Activated naive CD8-positive, alpha-beta T cell treated with anti-CD3 and anti-CD28 coated beads for 36 hours (primary cell): Measurements from ENCODE around the gene LRRC2. TPM values are rescaled to one million over a fixed set of nuclear protein-coding genes. Genes with fewer than 3 reads are reported as not detected.
A peak's percentile ranks its signal among the peaks of the same experiment; 100 is the strongest.
"Not testable (repeated sequence)": the region's sequence is repeated elsewhere in the genome, so short reads cannot be mapped to it uniquely, and the experiment has no call there.

ENCODE experiments used
- DNase-seq: peaks from one replicate; pipeline ENCODE4 v3.0.0; 2021
- H3K27ac Mint-ChIP-seq: one replicate; pipeline ENCODE4 v1.8.0; 2022; ENCODE audit warnings: mild to moderate bottlenecking, moderate library complexity, mixed read lengths
- H3K27me3 Mint-ChIP-seq: one replicate; pipeline ENCODE4 v1.8.0; 2022; ENCODE audit warnings: mild to moderate bottlenecking, mixed read lengths
- H3K36me3 Mint-ChIP-seq: one replicate; pipeline ENCODE4 v1.8.0; 2021; ENCODE audit warnings: mild to moderate bottlenecking, mixed read lengths
- H3K4me1 Mint-ChIP-seq: one replicate; pipeline ENCODE4 v1.8.0; 2021; ENCODE audit warnings: mixed read lengths
- H3K4me3 Mint-ChIP-seq: one replicate; pipeline ENCODE4 v1.8.0; 2022; ENCODE audit warnings: mild to moderate bottlenecking, moderate library complexity, mixed read lengths
- H3K9me3 Mint-ChIP-seq: one replicate; pipeline ENCODE4 v1.8.0; 2022; ENCODE audit warnings: mixed read lengths
- total RNA-seq, 2 experiments: library from RNA; stranded (reverse); gene quantifications; one replicate each; pipeline ENCODE4 v1.2.3, GENCODE V29; 2021

LRRC2 gene
- total RNA-seq, 2 experiments from 2014 or later: not detected

DNA sequence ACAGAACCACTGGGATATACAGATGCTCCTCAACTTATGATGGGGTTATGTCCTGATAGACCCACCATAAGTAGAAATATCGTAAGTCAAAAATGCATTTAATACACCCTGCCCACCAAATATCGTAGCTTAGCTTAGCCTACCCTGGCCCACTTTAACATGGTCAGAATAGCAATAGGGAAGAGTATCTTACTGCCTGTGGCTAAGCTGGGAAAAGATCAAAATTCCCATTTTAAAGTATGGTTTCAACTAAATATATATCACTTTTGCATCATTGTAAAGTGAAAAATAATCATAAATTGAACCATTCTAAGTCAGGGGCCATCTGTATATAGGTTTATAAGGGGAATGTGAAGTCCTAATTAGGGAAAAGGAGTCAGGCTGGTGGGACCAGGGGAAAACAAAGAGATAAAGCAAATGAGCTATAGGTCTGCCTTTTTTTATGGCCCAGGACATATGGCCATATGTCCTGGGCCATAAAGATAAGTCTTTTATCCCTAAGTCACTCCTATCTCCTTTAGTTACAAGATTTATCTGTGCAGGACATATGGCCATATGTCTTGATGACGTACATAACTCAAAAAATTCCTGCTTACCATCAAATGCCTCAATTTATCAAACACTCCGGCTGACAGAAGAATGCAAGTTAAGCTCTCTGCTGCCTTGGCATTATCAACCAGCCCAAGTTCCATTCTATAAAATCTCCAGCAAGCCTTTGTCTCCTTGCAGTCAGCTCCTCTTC is 57.1 kb downstream of the LRRC2 start:
- H3K4me1 Mint-ChIP-seq: peaks cover 11% of the 10 kb centered on the region
- H3K27me3 Mint-ChIP-seq: no peaks in the 10 kb centered on the region
- peaks cover 6% of the 10 kb centered on the region for H3K9me3 Mint-ChIP-seq
- no peak overlapping the region for H3K4me3 Mint-ChIP-seq
- peaks cover 3% of the 10 kb centered on the region for H3K36me3 Mint-ChIP-seq
- H3K27ac Mint-ChIP-seq: no peak overlapping the region
- no peak for DNase-seq

DNA sequence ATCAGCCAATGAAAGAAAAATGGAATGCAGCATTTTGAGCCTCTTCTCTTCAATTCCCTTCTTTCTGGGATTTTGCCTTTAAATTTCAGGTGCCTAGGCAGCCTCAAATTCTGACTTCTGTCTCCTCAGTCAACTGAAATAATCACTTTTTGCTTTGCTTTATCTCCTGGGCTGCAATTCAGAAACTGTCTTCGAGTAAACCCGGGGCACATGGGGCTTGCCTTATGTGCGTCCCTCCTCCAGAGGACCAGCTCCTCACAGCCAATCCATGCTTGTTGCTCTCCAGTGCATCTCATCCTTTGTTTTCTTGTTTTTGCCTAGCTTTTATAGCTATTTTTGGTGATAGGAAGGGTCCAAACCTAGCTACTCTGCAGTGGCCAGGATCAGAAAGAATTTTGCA is 59.6 kb downstream of the LRRC2 start:
- H3K36me3 Mint-ChIP-seq: peaks cover 5% of the 10 kb centered on the region

DNA sequence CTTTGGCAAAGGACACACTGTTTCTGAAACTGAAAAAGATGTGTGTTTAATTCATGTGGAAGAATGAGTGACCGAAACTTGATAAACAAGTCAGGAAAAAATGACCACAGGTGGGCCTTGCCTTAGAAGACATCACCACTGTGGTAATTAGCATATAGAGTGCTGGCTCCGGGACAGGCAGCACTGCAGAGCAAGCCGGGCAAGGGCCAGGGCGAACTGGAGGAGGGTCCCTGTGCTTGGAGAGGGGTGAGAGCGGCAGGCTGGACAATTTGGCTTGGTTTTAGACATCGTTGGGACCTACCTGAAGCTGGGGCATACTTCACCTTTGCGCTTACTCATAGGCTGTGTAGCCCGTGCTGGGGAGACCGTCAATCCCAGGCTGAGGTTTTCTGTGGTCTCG is 60.1 kb downstream of the LRRC2 start:
- Mint-ChIP-seq H3K27me3 (no peaks in the 10 kb centered on the region), H3K4me1 (peaks cover 9% of the 10 kb centered on the region), H3K4me3 (no peak overlapping the region), H3K27ac (no peak overlapping the region), H3K9me3 (peaks cover 6% of the 10 kb centered on the region), H3K36me3 (peaks cover 5% of the 10 kb centered on the region)
- DNase-seq: no peak

More for the DNA sequence above, 59.6 kb downstream of the LRRC2 start:
- H3K9me3 Mint-ChIP-seq: peaks cover 6% of the 10 kb centered on the region
- H3K4me3 Mint-ChIP-seq: no peak overlapping the region
- no peaks in the 10 kb centered on the region for H3K27me3 Mint-ChIP-seq
- no peak overlapping the region for H3K27ac Mint-ChIP-seq
- peaks cover 11% of the 10 kb centered on the region for H3K4me1 Mint-ChIP-seq
- DNase-seq: no peak

DNA sequence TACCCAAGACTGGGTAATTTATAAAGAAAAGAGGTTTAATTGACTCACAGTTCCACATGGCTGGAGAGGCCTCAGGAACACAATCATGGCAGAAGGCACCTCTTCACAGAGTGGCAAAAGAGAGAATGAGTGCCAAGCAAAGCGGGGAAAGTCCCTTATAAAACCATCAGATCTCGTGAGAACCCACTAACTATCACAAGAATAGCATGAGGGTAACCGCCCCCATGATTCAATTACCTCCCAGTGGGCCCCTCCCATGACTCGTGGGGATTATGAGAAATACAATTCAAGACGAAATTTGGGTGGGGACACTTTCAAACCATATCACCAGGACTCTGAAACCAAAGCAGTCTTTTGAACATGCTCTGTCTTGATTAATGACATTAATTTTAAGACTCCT is 61.3 kb downstream of the LRRC2 start:
- peaks cover 5% of the 10 kb centered on the region for H3K36me3 Mint-ChIP-seq
- no peak overlapping the region for H3K27ac Mint-ChIP-seq
- peak; percentile 26 for DNase-seq
- H3K4me1 Mint-ChIP-seq: peaks cover 11% of the 10 kb centered on the region
- no peaks in the 10 kb centered on the region for H3K27me3 Mint-ChIP-seq
- peaks cover 6% of the 10 kb centered on the region for H3K9me3 Mint-ChIP-seq
- H3K4me3 Mint-ChIP-seq: no peak overlapping the region

DNA sequence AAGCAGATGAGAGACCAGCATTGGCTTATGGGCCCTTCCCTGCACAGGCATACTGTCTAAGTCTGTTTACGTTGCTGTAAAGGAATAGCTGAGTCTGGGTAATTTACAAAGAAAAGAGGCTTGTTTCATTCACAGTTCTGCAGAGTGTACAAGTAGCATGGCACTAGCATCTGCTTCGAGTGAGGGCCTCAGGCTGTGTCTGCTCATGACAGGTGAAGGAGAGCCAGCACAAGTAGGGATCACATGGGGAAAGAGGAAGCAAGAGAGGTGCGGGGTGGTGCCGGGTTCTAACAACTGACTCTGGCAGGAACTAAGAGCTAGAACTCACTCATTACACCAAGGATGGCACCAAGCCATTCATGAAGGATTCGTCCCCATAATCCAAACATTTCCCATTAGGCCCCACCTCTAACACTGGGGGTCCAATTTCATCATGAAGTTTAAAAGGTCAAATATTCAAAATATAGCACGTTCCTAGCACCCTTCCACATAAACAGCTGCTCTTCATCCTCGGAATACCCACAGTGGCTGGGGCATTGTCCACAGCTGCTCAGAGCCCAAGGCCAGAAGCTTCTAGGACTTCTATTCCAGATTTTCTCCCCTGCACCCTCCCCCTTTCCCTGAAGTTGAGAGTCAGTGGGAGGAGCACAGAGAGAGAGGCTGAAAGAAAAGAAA is 62.8 kb downstream of the LRRC2 start:
- H3K4me3 Mint-ChIP-seq: no peak overlapping the region
- H3K27ac Mint-ChIP-seq: no peak overlapping the region
- peaks cover 5% of the 10 kb centered on the region for H3K36me3 Mint-ChIP-seq
- DNase-seq: no peak
- H3K9me3 Mint-ChIP-seq: peaks cover 6% of the 10 kb centered on the region
- no peaks in the 10 kb centered on the region for H3K27me3 Mint-ChIP-seq
- H3K4me1 Mint-ChIP-seq: peaks cover 11% of the 10 kb centered on the region

DNA sequence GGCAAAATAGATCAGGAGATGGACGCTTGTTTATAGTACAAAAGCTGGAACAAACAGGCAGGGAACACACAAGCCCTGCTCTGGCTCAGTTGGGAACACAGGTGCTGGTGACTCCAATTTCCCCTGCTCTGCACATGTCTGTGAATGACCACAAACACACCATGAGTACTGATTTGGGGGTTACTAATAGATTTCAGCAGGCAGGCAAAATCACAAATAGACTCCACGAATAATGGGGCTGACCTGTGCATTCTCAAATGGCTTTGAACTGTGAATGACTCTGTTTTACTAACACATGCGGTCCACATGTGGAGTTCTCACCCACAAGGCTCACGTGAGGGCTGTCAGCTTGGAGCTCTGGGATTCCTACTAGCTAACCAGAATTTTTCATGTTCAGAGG is 64.4 kb downstream of the LRRC2 start:
- H3K4me3 Mint-ChIP-seq: no peak overlapping the region
- DNase-seq: no peak
- H3K4me1 Mint-ChIP-seq: peaks cover 11% of the 10 kb centered on the region
- no peaks in the 10 kb centered on the region for H3K27me3 Mint-ChIP-seq
- H3K9me3 Mint-ChIP-seq: peaks cover 6% of the 10 kb centered on the region
- no peak overlapping the region for H3K27ac Mint-ChIP-seq
- H3K36me3 Mint-ChIP-seq: peaks cover 4% of the 10 kb centered on the region

DNA sequence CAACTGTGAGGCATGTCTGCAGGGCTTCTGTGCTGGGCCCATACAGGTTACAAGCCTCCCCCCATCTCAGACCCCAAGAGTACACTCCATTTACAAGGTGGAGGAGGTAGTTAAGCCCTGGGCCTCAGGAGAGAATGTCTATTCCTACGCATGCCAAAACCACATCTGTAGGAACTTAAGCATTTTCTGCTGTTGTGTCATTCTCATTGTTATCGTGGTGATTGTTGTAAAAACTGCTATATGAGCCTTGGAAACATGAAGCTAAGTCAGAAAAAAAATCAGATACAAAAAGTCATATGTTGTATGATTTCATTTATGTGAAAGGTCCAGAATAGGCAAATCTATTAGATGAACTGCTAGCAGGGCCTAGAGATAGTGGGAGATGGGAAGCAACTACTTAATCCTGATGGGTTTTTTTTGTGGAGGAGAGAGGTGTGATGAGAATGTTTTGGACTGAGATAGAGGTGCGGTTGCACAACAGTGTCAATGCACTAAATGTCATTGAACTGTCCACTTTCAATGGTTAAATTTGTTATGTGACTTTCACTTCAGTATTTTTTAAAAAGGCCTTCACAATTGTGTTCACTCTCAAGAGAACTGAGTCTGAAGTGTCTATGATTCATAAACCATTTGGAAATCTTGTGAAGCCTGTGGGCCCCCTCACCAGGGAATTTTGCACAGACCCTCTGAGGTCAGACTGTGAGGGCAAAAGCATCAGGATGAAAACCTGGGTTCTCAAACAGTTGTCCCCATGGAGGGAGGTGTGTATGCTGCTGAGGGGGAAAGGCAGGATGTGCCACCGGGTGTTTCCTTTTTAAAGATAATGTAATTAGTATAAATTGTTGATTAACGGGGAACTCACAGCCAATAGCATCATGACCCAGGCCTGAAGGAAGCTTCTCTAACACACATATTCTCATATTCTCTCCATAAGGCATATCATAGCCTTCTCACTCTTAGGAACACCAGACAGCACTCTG is 65.2 kb downstream of the LRRC2 start:
- Mint-ChIP-seq H3K9me3 (peaks cover 6% of the 10 kb centered on the region), H3K27ac (no peak overlapping the region), H3K36me3 (peaks cover 1% of the 10 kb centered on the region), H3K4me3 (no peak overlapping the region), H3K27me3 (no peaks in the 10 kb centered on the region), H3K4me1 (peaks cover 13% of the 10 kb centered on the region)
- DNase-seq: no peak

DNA sequence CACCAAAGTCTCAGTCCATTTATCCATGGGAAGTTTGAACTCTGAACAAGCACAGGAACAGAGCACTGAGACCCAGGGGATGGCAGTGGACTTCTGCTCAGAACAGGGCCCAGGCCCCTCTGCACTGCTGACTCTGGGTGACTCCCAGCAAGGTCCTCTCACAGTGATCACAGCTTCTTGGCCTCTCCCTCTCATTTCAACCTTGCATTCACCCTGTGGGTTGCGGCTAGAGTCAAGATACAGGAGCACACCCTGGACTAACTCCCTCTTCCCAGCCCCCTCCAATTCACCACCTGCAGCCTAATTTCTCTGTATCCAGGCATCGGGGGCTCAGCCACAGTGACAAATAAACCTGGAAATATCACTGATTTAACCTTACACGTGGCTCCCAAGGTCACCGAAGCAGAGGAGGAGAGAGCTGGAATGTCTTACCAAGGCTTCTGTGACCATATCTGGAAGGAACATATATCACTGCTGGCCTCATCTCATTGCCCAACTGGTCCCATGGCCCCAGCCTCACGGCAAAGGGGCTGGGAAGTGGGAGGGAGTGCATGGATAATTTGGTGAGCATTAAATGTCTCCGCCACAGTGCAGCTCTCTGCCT is 67.1 kb downstream of the LRRC2 start:
- Mint-ChIP-seq H3K4me1 (peaks cover 4% of the 10 kb centered on the region), H3K4me3 (no peak overlapping the region), H3K9me3 (no peaks in the 10 kb centered on the region), H3K27me3 (no peaks in the 10 kb centered on the region), H3K36me3 (peaks cover 1% of the 10 kb centered on the region), H3K27ac (no peak overlapping the region)
- no peak for DNase-seq

DNA sequence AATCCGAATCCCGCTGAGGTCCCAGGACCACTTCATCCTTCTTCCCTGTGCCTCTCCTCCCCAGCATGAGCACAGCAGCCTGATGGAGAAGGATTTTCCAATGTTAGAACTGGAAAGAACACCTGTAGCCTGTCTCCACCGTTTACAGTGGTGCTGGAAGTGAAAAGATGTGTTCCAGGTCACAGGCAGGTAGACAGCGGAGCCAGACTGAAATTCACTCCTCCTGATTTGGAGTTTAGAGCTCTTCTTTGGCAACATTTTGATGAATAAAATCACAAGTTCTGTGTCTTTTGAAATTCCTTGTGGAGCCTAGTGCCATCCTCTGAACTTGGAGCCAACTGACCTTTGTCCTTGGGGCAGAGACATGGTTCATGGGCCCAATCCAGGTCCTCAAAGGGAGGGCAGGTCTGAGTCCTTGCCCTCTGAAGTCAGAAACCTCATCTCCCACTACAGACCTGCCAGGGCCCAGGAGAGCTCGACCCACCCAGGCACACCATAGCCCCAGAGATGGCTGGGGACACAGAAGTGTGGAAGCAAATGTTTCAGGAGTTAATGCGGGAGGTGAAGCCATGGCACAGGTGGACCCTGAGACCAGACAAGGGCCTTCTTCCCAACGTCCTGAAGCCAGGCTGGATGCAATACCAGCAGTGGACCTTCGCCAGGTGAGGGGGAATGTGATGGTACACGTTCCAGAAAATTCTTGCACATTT is 68.4 kb downstream of the LRRC2 start, which contains the start of gene RTP3:
Gene RTP3, plus strand, starts transcription at position 421 of the 710 bp plus-strand sequence. Its CDS starts 87 bp downstream, at position 508.
- Mint-ChIP-seq H3K27ac (no peak within 1 kb of the TSS), H3K36me3 (no peaks in the 10 kb centered on the region), H3K9me3 (no peaks in the 10 kb centered on the region), H3K4me3 (no peak within 1 kb of the TSS), H3K4me1 (peaks cover 4% of the 10 kb centered on the region), H3K27me3 (no peaks in the 10 kb centered on the region)
- DNase-seq: no peak

DNA sequence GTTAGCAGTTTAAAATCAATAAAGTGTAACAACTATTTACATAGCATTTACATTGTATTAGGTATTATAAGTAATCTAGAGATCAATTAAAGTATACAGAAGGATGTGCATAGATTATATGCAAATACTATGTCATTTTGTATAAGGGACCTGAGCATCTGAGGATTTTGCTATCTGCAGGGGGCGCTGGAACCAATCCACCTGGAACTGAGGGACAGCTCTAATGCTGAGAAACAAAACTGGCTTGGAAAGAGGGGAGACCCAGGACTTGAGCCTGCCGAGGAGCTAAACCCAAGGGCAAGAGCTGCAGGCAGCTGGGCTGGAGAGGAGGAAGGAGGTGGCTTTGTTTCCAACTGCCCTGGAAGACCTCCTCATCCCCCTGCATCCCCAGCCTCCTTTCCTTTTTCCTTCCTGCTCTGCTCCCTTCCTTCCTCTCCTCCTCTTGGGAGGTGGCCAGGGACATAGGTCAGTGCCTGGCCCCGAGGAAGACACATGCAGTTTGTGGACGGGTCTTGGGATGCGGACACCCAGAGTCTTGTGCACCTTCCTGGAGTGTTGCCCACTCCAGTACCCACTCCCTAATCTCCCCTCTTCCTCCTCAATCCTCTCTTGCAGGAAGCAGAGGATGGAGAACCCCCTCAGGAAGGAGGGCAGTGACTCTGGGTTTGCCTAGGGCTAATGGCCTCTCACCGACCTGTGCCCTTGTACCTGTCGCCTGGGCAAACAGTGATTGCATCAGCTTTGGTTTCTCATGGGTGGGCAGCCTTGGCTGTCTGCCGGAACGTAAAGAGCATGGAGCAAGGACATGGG is 69.2 kb downstream of the LRRC2 start:
- Mint-ChIP-seq H3K27ac (no peak overlapping the region), H3K4me3 (no peak overlapping the region), H3K36me3 (no peaks in the 10 kb centered on the region), H3K27me3 (no peaks in the 10 kb centered on the region), H3K4me1 (peaks cover 4% of the 10 kb centered on the region), H3K9me3 (no peaks in the 10 kb centered on the region)
- peak; percentile 15 for DNase-seq

DNA sequence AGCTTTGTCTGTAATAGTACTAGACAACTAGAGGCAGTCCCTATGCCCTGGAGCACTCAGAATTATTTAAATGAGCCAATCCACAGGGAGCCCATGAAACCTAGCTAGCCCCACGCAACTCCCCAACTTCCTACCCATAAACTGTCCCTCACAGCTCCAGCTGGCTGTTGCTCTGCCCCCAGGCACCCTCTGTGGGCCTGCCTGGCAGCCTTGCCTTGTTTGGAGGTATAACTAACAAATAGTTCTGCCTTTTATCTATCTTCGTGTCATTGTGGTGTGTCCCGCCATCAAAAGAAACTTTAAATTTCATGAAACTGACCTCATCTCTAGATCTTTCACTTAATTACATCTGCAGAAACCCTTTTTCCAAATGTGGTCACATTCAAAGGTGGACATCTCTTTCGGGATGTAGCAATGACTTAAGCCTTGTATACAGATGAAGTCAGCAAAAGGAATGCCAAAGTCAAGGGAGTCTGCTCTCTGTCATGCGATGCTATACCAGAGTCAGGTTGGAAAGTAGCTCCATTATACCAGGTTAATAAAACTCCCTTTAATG is 70.1 kb downstream of the LRRC2 start:
- H3K36me3 Mint-ChIP-seq: no peaks in the 10 kb centered on the region
- H3K9me3 Mint-ChIP-seq: no peaks in the 10 kb centered on the region
- peaks cover 4% of the 10 kb centered on the region for H3K4me1 Mint-ChIP-seq
- no peak overlapping the region for H3K4me3 Mint-ChIP-seq
- no peak overlapping the region for H3K27ac Mint-ChIP-seq
- no peak for DNase-seq
- H3K27me3 Mint-ChIP-seq: no peaks in the 10 kb centered on the region

DNA sequence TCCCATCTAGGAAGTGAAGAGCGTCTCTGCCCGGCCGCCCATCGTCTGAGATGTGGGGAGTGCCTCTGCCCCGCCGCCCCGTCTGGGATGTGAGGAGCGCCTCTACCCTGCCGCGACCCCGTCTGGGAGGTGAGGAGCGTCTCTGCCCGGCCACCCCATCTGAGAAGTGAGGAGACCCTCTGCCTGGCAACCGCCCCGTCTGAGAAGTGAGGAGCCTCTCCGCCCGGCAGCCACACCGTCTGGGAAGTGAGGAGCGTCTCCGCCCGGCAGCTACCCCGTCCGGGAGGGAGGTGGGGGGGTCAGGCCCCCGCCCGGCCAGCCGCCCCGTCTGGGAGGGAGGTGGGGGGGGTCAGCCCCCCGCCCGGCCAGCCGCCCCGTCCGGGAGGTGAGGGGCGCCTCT is 71.6 kb downstream of the LRRC2 start:
- H3K4me3 Mint-ChIP-seq, DNase-seq, H3K27ac Mint-ChIP-seq, H3K36me3 Mint-ChIP-seq, H3K4me1 Mint-ChIP-seq, H3K9me3 Mint-ChIP-seq, H3K27me3 Mint-ChIP-seq: not testable (repeated sequence)

DNA sequence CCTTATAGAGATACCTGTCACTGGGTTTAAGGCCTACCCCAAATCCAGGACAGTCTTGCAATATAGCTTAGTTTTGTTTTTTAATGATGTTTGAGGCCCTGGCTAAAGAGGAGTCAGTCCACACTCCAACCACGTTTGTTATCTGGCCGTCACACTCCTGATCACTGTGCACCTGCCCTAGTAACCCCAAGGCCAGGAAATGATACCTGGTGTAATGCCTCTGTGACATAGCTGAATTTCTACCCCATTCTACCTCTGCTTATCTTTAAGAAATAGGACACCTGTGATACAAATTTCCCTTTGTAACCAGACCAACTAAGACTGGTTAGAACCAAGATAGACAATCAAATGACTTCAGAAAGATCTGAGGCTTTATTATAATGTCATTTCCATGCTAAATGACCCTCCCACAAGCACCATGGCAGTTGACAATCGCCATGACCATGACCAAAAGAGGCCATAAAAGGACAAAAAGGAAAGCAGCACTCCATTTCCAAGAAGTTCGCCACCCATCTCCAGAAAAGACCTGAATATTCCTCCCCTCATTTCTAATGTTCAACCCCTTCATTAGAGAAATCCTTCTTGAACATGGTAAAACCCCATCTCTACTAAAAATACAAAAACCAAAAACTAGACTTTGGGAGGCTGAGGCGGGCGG is 73.1 kb downstream of the LRRC2 start:
- no peak for DNase-seq

More for the DNA sequence above, 73.1 kb downstream of the LRRC2 start:
- Mint-ChIP-seq H3K4me1 (peaks cover 9% of the 10 kb centered on the region), H3K4me3 (no peak overlapping the region), H3K27ac (no peak overlapping the region), H3K36me3 (no peaks in the 10 kb centered on the region), H3K9me3 (no peaks in the 10 kb centered on the region), H3K27me3 (no peaks in the 10 kb centered on the region)
